Measurements from ENCODE around the gene INTS6.

Gene INTS6

DNA sequence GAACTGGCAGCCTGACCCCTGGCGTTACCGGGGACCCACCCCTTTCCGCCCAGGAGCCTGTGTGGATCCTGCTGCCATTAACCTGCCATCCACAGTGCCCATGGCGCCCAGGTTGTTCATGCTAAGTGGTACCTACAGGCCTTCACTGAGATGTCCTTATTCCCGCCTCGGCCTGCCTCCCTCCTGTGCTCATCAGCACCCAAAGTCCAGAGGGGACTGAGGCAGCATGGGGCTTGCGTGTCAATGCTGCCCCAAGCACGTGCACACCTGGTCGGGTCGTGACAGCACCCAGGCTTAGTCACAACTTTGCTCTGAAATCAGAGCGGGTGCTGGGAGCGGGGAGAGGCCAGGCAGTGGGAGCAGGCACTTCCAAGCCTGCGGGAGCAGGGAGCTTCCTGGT is 3.7 kb upstream of the INTS6 start:
- no peak for DNase-seq (ENCODE audit: low read depth, low spot score)

DNA sequence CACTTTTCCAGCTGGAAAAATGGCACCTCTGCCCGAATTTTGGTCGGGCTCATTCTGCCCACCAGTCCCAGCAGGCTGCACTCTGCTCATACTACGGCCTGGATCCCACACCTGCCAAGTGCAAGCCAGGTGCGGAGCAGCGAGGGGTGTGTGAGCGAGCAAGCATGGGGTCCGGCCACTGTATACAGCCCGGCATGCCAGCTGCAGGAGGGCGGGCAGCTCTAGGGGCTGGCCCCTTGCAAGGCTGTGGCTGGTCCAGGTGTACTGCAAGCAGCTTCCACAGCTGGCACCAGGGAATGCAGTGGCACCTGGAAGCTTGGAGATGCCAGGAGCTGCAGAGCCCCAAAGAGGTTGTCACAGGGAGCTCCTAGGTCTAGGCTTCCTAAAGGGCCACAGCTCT is 2.7 kb upstream of the INTS6 start:
- DNase-seq (ENCODE audit: low read depth, low spot score) = no peak

DNA sequence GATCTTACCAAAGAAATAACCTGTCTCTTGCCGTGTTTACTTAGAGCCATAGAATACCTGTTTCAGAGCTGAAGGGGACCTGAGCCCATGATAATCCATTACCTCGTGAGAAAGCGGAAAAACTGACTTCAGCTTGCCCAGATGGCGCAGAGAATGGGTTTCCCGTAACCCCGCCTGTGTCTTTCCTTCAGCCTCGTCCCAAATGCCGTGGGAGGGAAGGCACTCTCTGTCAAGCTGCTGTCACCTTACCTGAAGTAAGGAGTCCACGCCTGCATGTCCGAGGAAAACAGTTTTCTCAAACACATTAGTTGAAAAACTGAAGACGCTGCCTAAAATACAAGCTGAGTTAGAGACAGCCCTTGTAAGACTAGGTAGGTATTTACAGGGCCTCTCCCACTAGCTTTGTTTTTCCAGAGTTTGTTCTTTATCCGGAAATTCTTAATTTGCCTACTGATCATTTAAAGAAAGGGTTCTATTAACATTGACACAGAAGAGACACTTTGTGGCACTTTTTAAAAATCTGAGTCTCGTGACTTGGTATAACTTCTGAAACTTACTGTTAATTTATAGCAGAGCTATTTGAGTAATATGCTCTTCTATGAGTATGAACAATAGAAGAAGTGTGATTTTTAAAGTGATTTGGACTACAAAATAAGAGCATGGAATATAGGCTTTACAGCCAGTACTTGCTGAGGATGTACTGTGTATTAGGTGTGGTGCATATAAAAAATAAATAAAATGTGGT is 1.3 kb upstream of the INTS6 start:
- DNase-seq (ENCODE audit: low read depth, low spot score) = no peak

DNA sequence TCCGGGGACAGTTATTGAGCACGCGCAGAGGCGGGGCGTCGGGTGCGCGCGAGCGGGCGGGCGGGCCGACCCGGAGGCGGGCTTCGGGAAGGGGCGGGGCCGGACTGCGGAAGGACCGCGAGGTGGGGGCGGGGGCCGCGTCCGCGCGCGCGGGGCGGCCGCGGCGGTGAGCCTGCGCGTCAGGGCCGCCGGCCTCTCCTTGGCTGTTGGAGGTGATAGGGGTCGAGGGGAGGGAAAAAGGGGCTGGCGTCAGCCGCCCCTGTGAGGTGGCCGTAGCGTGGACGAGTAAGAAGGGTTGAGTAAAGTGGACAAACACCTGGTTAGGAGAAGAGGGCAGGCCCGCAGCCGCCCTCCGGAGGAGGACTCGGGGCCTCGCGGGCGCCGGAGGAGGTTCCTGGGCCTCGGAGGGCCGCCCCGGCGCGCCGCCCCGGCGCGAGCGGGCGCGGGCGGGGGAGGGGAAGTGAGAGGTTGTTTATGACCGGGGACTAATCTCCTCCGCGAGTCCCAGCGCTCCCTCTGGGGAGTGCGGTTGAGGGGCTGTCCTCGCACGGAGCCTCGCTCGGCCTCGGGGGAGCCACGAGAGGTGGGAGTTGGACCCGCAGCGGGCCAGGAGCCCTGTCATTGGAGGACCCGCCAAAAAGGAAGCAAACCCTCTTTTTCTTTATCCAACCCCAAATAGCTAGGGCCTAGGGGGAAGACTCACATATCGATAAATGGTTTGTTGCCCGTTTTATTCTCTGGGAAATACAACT is 547 bp upstream of the INTS6 start:
- DNase-seq (ENCODE audit: low read depth, low spot score) = no peak

DNA sequence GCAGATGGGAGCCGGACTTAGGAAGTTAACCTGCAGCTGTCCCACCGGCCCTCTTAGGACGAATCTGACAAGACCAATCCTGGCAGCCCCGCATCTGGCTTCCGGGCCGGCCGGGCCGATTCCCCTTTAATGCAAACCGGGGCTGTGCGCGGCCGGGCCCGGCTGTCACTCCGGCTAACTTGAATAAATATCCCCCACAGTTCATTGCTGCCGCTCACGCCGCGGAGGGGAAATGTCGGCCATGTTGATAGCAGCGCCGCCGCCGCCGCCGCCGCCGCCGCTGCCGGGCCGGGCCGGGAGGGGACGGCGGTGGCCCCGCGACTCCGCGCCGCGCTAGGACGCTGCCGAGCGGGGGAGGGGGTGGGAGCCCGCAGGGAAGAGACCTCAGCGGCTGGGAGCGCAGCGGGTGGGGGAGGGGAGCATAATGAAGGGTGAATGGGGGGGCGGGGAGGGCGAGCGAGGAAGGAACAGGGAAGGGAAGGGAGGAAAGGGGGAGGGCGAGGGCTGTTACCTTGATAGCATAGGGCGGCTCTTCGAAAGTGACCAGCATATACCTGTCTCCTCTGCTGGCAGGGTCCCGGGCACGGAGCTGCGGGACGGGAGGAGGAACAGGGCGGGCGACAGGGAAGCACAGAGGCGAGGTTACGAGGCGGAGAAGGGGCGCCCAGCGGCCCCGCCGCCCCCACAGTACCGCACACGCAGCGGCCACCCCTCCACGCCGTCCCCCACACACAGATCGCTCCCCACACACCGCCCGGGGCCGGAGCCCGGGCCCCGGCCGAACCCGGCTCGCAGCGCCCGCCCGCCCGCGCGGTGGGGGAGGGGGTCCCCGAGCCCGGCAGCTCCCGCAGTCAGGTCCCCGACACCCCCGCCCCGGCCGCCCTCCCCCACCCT is 1.1 kb downstream of the INTS6 start:
- peak; percentile 89 for DNase-seq (ENCODE audit: low read depth, low spot score)

DNA sequence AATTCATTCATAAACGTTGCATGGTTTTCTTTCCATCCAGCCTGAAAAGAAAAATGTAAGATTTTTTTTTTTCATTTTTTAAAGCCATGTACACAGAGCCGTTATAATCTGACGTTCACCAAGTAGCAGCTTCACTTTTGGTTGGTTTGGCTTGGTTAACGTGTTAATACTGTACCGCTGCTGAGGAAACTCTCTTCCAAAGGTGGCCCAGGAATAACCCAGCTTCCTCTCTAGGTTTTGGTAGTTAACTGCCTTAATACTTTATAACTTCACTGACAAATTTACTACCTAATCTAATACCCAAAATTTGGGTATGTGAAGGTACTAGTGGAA is 1.7 kb downstream of the INTS6 start:
- no peak for DNase-seq (ENCODE audit: low read depth, low spot score)

DNA sequence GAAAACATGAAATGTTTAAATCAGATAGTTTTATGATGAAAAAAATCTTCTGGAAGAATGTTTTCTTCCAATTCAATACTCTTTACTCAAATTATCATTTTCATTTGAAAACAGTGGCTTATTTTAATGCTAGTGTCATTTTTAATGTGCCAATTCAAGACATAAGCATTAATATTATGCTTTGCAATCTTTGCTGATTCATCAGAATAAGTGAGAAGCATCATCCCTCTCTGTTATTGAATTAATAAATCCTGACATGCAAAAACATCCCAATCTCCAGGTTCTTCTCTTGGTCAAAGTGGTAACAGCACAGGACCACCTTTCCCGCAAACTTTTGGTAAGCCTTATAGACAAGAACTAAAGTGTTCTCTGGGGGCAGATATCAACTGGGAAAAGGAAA is 3.8 kb downstream of the INTS6 start:
- no peak for DNase-seq (ENCODE audit: low read depth, low spot score)

DNA sequence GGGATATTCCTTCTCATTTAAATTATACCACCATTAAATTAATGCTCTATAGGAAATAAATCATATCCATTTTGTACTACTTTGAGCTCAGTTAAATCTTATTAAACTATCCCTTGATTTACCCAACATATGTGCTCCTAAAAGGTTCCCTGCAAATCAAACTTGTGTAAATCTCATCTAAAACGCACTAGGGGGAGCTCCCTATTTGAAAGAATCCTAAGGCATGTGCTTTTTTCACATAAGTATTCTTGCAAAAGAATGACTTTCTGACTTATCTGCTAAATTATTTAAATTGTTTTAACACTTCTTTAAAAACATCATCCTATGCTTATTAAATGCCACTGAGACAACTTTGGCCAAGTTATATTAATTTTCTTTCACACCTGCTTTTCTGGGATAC is 7.9 kb downstream of the INTS6 start:
- DNase-seq (ENCODE audit: low read depth, low spot score) = peak; percentile 43

DNA sequence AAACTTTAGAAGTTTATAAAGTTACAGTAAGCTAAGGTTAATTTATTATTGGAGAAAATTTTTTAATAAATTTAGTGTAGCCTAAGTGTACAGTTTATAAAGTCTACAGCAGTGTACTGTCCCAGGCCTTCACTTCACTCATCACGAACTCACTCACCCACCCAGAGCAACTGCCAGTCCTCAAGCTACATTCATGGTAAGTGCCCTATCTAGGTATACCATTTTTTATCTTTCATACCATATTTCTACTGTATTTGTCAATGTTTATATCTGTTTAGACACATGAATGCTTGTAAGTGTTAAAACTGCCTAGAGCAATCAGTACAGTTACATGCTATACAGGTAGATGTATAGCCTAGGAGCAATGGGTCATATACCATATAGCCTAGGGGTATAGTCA is 12.5 kb downstream of the INTS6 start:
- no peak for DNase-seq (ENCODE audit: low read depth, low spot score)

DNA sequence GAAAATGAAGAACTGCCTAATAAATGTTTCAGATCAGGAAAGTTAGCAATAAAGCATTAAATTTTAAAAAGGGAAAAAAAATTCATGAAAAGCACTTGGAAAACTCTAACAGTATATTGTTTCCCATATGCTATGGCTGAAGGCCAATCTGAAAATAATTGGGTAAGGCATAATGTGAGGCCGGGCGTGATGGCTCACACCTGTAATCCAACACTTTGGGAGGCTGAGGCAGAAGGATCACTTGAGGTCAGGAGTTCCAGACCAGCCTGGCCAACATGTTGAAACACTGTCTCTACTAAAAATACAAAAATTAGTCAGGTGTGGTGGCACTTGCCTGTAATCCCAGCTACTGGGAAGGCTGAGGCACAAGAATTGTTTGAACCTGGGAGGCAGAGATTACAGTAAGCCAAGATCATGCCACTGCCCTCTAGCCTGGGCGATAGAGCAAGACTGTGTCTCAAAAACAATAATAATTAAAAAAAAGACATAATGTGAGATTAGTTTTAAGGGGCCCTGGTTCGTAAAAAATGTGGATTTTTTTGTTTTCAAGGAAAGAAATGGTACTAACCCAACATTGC is 15.2 kb downstream of the INTS6 start:
- DNase-seq (ENCODE audit: low read depth, low spot score) = no peak

DNA sequence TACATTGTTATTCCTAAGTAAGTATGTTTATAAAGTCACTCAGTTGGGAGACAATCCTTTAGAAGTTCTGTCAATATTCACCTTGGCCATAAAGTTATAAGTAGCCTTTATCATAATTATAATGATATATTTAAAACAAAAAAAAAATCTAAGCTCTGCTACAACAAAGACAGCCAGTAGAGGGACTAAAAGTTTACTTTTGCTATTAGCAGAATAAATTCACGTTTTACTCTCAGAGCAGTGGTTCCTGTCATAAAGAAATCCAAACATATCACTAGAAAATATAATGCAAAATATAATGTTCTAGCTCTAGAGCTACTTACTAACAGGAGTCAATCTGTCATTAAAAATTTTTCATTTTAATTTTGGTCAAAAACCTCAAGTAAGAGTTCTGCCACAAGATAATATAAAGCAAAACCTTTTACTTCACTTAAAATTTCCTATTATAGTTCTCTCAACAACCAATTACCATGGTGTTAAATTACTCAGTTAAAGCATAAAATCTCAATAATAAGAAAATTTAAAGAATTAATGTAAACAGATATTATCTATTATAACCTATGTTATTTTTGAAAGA is 17.7 kb downstream of the INTS6 start:
- peak; percentile 27 for DNase-seq (ENCODE audit: low read depth, low spot score)

DNA sequence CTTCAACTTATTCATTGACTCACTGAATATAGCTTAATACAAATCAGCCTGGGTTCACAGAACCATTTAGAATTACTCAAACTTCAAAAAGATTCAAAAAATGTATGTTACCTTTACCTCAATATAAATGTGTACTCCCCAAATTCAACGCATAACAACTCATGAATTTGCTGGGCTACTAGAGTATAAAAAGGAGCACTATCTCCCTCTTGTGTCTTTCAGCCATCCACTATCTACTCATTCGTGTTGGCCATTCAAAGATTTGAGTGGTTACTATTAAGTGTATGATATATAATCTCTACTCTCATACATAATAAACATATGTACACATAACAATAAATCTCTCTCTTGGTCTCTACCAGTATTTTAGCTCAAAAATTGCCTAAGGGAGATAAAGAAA is 20.3 kb downstream of the INTS6 start:
- DNase-seq (ENCODE audit: low read depth, low spot score) = no peak

DNA sequence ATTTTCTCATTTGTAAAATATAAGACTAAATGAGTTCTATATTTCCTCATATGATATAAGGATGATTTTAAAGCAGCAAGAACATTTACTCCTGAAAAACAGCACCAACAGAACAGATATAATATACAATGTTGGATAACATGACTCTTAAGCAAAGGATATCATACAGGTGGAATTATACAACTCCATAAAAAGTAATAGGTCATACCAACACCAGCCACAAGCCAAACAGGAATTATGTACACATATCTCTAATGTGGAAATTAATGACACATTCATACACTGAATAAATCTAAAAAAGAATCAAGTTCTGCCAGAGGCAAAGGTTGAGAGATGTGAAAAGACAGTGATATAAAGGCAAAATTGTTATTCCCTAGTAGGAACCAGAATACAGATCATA is 25.9 kb downstream of the INTS6 start:
- DNase-seq (ENCODE audit: low read depth, low spot score) = no peak

DNA sequence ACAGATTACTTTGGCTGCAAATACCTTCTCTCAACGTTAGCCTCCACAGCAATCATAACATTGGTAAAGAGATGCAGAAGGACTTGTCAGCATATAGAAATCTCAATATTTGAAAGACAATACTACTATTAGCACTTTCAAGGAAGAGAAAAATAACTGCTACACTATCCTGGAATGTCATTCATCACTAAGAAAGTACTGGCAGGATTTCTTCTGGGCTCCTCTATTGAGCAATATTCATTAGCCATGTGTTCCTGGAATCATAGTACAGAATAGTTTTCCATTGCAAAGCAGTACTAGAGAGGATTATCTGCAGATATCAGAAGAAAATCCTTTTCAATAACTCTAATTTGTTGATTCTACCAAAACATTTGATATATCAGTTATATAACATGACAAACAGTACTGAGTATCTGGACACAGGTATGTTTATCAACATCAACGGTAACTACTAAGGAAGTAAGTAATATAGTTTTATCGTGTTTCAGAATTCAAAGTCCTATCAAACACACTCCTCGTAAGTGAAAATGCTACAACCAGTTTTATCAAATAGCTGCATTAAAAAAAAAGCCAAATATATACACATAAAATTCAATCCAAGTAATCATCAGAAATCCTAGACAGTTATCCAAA is 27.3 kb downstream of the INTS6 start:
- DNase-seq (ENCODE audit: low read depth, low spot score) = peak; percentile 26

DNA sequence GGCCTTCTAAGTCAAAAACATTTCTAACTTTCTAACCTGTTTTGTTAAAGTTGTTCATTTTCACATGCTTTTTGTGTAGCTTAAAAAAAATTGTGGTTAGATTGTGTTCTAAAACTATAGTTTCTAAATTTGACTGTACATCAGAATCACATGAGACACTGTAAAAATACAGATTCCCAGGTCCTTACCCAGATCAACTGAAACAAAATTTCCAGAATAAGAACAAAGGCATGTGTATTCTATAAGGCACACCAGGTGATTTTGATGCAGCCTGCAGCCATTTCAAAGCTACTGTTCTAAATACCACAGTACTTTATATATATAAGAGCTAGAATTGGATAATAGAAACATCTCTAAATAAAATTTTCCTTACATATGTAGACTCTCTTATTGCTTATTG is 29.1 kb downstream of the INTS6 start:
- DNase-seq (ENCODE audit: low read depth, low spot score) = no peak

DNA sequence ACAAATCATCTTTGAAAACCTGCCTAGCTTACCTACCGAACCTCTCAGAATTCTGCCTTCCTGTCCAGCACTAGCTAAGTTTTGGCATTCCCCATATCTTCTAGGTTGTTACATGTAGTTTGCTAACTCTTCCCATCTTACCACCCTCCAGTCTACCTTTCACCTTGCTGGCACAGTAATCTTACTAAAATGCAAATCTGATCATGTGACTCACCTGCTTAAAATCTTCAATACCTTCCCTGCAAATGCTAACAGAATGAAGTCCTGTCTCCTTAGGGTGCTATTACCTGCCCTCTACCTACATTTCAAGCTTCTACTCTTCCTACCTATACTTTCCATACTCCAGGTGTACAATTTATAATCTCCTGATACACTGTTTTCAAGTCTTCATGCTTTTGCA is 30.4 kb downstream of the INTS6 start:
- no peak for DNase-seq (ENCODE audit: low read depth, low spot score)

DNA sequence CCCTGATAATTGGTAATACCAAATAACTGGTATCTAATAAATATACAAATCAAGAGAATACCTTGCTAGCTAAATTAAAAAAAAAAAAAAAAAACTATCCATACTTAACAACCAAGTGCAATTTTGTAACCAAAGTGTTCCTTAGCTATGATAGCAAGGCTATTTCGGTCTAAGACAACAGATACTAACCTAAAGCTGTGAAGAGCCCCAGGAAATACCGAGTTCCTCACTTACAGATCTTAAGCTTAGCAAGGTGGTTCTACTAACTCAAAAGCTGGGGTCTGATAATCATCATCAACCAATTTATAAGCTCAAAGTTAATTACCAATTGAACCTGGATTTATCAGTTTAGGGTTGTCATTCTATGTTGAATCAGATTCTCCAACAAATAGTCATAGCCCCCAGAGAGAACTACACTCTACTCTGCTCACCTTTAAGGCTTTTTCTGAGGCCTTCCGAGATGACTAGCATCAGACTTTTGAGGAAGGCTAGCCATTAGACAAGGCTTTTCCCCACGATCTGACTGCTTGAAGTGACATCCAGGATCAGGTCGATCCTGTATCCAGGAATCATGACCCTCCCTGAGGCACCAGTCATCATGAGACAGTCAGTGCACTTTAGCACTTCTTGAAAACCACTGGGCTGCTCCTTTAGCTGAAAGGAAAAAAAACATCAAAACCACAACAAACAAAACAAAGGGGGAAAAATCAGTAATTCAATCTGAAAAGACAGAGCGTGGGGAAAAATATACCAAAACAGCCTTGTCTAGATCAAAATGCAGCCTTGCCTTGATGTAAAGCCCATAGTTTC is 31.9 kb downstream of the INTS6 start:
- DNase-seq (ENCODE audit: low read depth, low spot score) = peak; percentile 19

DNA sequence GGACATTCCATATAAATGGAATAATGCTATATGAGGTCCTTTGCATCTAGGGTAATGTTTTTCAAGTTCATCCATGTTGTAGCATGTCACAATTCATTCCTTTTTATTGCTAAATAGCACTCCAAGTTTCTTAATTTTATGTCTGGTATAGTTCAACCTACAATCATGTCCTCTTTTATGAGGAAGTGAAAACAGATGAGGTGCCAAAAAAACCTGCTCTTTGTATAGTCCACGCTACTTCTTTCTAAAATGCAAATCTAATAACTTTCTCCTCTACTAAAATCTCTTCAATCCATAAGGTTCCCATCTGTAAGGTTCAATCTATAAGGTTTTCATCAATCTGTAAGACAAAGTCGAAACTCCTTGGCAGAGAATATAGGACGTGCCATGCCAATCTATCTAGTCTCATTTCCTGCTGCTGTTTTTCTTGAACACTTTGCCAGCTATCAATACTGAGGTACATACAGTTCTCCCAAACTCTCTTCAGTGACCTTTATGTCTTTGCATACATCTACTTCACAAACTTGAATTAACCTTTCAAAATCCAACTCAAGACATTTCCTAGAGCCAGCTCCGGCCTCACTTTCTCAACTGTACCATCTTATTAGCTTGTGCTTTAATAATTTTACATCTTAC is 33.7 kb downstream of the INTS6 start:
- no peak for DNase-seq (ENCODE audit: low read depth, low spot score)

DNA sequence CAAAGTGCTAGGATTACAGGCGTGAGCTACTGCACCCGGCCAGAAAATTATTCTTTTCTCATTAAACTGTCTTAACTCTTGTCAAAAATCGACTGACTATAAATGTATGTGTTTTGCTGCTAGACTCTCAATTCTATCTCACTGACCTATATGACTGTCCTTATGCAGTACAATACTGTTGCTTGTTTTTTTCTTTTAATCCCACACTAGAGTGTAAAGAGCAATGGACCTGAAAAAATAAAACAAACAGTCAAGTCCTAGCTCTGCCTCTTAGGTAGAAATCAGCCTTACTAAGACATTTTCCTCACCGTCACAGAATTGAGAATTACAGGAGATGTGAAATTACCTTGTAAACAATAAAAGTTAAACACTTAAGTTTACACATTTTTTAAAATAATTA is 35.1 kb downstream of the INTS6 start:
- DNase-seq (ENCODE audit: low read depth, low spot score) = no peak

DNA sequence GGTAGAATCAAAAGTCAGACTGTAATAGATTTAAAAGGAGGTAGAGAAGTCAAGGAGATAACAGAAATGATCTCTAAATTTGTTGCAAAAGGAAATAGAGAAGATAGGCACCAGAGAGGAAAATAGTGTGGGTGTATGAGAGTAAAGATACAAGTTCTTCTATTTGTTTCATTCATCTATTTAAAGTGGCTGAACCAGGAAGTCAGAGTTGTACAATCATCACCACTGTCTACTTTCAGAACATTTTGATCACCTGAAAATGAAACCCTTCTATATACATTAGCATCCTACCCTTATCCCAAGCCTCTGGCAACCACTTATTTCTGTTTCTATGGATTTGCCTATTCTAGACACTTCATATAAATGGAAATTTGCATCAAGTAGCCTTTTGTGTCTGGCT is 36.7 kb downstream of the INTS6 start:
- DNase-seq (ENCODE audit: low read depth, low spot score) = no peak
